HCT116 (cell line): ENCODE results near the gene FAM114A1. TPM values are rescaled to one million over a fixed set of nuclear protein-coding genes. Genes with fewer than 3 reads are reported as not detected.

Experiments
- ATAC-seq: fragments of 200-7000 bp; cut with Tn5 transposase; 2 replicates; pipeline ENCODE4 v1.9.1; 2020; ENCODE audit warnings: mild to moderate bottlenecking, moderate library complexity
- BruUV-seq: library from RNA; stranded (reverse); fragments of 400-500 nt; replicated peaks from 2 replicates; lab custom pipeline; 2021; lab: Mats Ljungman, UMichigan
- CTCF ChIA-PET: fragments of 300-600 bp; sonication (Branson Sonifier 250); formaldehyde crosslinking; loops from one replicate; lab custom pipeline; 2021; ENCODE audit warnings: antibody characterized with exemption; lab: Charles Lee
- POLR2A ChIA-PET: fragments of 300-600, 350-600 bp; sonication (Branson Sonifier 250); formaldehyde crosslinking; loops from one replicate; lab custom pipeline; 2021; ENCODE audit warnings: antibody characterized with exemption; lab: Charles Lee
- RAD21 ChIA-PET, 2 experiments: fragments of 300-600 bp; sonication (Branson Sonifier 250); formaldehyde crosslinking; loops; one replicate each; lab custom pipeline; 2023; ENCODE audit warnings: low total read pairs in 2 of 2; ENCODE audit not compliant: uncharacterized antibody in 2 of 2, unreplicated experiment in 2 of 2, low non-redundant PET in 1 of 2; lab: Charles Lee
- DNase-seq: peaks from one replicate; pipeline ENCODE4 v3.0.0-alpha.2; 2010; ENCODE audit warnings: low read depth, low spot score
- H2AFZ ChIP-seq: fragments of 200-600 bp; shearing (Covaris generic), sonication (generic); 2 replicates; pipeline ENCODE4 v1.6.1; 2017; ENCODE audit warnings: low read depth, mixed run types, mixed read lengths, antibody characterized with exemption, low read length; ENCODE audit not compliant: poor library complexity, severe bottlenecking
- H3K27ac ChIP-seq: 2 replicates; pipeline ENCODE4 v1.5.1; 2012; ENCODE audit warnings: low read depth, low read length
- H3K27me3 ChIP-seq: fragments of 200-600 bp; sonication (generic); 2 replicates; pipeline ENCODE4 v1.6.1; 2016; ENCODE audit warnings: mixed run types, low read length, mixed read lengths; ENCODE audit not compliant: insufficient read depth
- H3K36me3 ChIP-seq, 2 experiments: fragments of 200-500 bp in 1 of 2; fragments of 200-600 bp in 1 of 2; sonication (Bioruptor generic) in 1 of 2; sonication (generic) in 1 of 2; 2 replicates each; pipeline versions ENCODE4 v1.5.1 to v1.6.1; 2014 to 2016; ENCODE audit warnings: low read length in 2 of 2, inconsistent platforms in 1 of 2, mixed read lengths in 1 of 2, mixed run types in 1 of 2; ENCODE audit not compliant: insufficient read depth in 2 of 2, control insufficient read depth in 1 of 2
- H3K4me1 ChIP-seq, 2 experiments: fragments of 200-600 bp in 1 of 2; sonication (generic) in 1 of 2; 2 replicates each; pipeline versions ENCODE4 v1.5.1 to v1.6.1; 2012 to 2017; ENCODE audit warnings: low read length in 2 of 2, inconsistent platforms in 1 of 2, mild to moderate bottlenecking in 1 of 2, mixed read lengths in 1 of 2, mixed run types in 1 of 2, moderate library complexity in 1 of 2; ENCODE audit not compliant: insufficient read depth in 2 of 2, control insufficient read depth in 1 of 2
- H3K4me2 ChIP-seq: fragments of 200-600 bp; sonication (generic); 2 replicates; pipeline ENCODE4 v1.6.1; 2017; ENCODE audit warnings: mixed run types, low read length, mixed read lengths
- H3K4me3 ChIP-seq, 2 experiments: fragments of 200-600 bp in 1 of 2; sonication (generic) in 1 of 2; replicated peaks in 1 of 2; 2 replicates each; pipeline ENCODE4 v1.5.1; 2011 to 2016; ENCODE audit warnings: low read length in 2 of 2, control low read depth in 1 of 2, low read depth in 1 of 2, mild to moderate bottlenecking in 1 of 2, mixed read lengths in 1 of 2, mixed run types in 1 of 2
- H3K79me2 ChIP-seq: fragments of 200-600 bp; sonication (generic); 2 replicates; pipeline ENCODE4 v1.6.1; 2017; ENCODE audit warnings: mild to moderate bottlenecking, mixed run types, low read length, moderate library complexity, mixed read lengths; ENCODE audit not compliant: insufficient read depth
- H3K9ac ChIP-seq: fragments of 200-600 bp; sonication (generic); 2 replicates; pipeline ENCODE4 v1.6.1; 2016; ENCODE audit warnings: low read length, mixed read lengths
- H3K9me2 ChIP-seq: fragments of 200-600 bp; sonication (generic), shearing (Covaris generic); 2 replicates; pipeline ENCODE4 v1.6.1; 2017; ENCODE audit warnings: mixed run types, mild to moderate bottlenecking, moderate library complexity; ENCODE audit not compliant: insufficient read depth
- H3K9me3 ChIP-seq, 2 experiments: fragments of 200-500 bp in 1 of 2; fragments of 200-600 bp in 1 of 2; sonication (Bioruptor generic) in 1 of 2; sonication (generic) in 1 of 2; 2 replicates each; pipeline ENCODE4 v1.6.1; 2014 to 2017; ENCODE audit warnings: low read length in 2 of 2, mixed read lengths in 2 of 2, inconsistent platforms in 1 of 2, low read depth in 1 of 2, mild to moderate bottlenecking in 1 of 2, mixed run types in 1 of 2, moderate library complexity in 1 of 2; ENCODE audit not compliant: control insufficient read depth in 1 of 2, insufficient read depth in 1 of 2
- H4K20me1 ChIP-seq: fragments of 200-600 bp; sonication (generic), shearing (Covaris generic); 2 replicates; pipeline ENCODE4 v1.6.1; 2017; ENCODE audit warnings: mixed run types, mild to moderate bottlenecking, moderate library complexity; ENCODE audit not compliant: insufficient read depth
- ATF3 ChIP-seq: IDR thresholded peaks from 2 replicates; pipeline ENCODE4 v1.6.1; 2012
- CTCF ChIP-seq, 3 experiments: fragments of 200-600 bp in 1 of 3; sonication (generic) in 1 of 3; IDR thresholded peaks in 2 of 3; conservative IDR thresholded peaks in 1 of 3; 2 replicates each; pipeline ENCODE4 v1.5.1; 2012 to 2017; ENCODE audit warnings: low read depth in 2 of 3, low read length in 2 of 3, antibody characterized with exemption in 1 of 3, borderline replicate concordance in 1 of 3, control low read depth in 1 of 3, mild to moderate bottlenecking in 1 of 3, mixed read lengths in 1 of 3, mixed run types in 1 of 3, moderate library complexity in 1 of 3; ENCODE audit not compliant: insufficient read depth in 1 of 3
- FOSL1 ChIP-seq: IDR thresholded peaks from 2 replicates; pipeline ENCODE4 v1.6.1; 2012; ENCODE audit warnings: low read depth
- MAX ChIP-seq: IDR thresholded peaks from 2 replicates; pipeline ENCODE4 v1.6.1; 2012
- POLR2AphosphoS5 ChIP-seq: IDR thresholded peaks from 2 replicates; pipeline ENCODE4 v1.6.1; 2011; ENCODE audit warnings: mild to moderate bottlenecking, low read depth, low read length, moderate library complexity
- REST ChIP-seq: IDR thresholded peaks from 2 replicates; pipeline ENCODE4 v1.6.1; 2012; ENCODE audit warnings: low read depth
- SIN3A ChIP-seq: IDR thresholded peaks from 2 replicates; pipeline ENCODE4 v1.6.1; 2012; ENCODE audit warnings: low read depth
- SP1 ChIP-seq: IDR thresholded peaks from 2 replicates; pipeline ENCODE4 v1.6.1; 2012; ENCODE audit warnings: low read depth
- TCF7L2 ChIP-seq: IDR thresholded peaks from 2 replicates; pipeline ENCODE4 v1.7.0; 2011; ENCODE audit warnings: borderline replicate concordance, inconsistent platforms; ENCODE audit not compliant: insufficient read depth, insufficient read length; ENCODE audit errors: extremely low read depth
- ZBTB33 ChIP-seq: IDR thresholded peaks from 2 replicates; pipeline ENCODE4 v1.6.1; 2011; ENCODE audit warnings: mild to moderate bottlenecking, low read length, moderate library complexity; ENCODE audit not compliant: insufficient replicate concordance; ENCODE audit errors: extremely low read depth
- intact Hi-C: fragments of 100-400 bp; cut with micrococcal nuclease; formaldehyde crosslinking; loops from 2 replicates; pipeline ENCODE4 v1.10.0; 2022
- total RNA-seq: library from RNA; stranded (reverse); gene quantifications from one replicate; pipeline ENCODE4 v1.2.1, GENCODE V29; 2021; ENCODE audit not compliant: unreplicated experiment

FAM114A1 gene
- total RNA-seq, 1 experiment from 2014 or later: 35.6 TPM

GRCh38 chr4:38920186-38920585 is 52.6 kb downstream of the FAM114A1 start:
- no TSS peak for BruUV-seq
- peaks cover 7 to 8% of the 10 kb centered on the region in 2 experiments; a peak in 2 of 4 replicates for H3K36me3 ChIP-seq
- no peak overlapping the region for H2AFZ ChIP-seq
- no peak overlapping the region for H3K4me3 ChIP-seq
- intact Hi-C loops: no loop called here
- no peaks in the 10 kb centered on the region for H3K27me3 ChIP-seq
- ChIA-PET POLR2A (no interaction called here), RAD21 (no interaction called here), CTCF (no interaction called here)
- no peak overlapping the region for H3K27ac ChIP-seq
- H3K4me2 ChIP-seq: no peak overlapping the region
- H3K4me1 ChIP-seq: no peaks in the 10 kb centered on the region
- no peaks in the 10 kb centered on the region for H3K9me2 ChIP-seq
- no peak for TF ChIP-seq ATF3
- no peak for TF ChIP-seq SIN3A
- TF ChIP-seq TCF7L2: no peak
- TF ChIP-seq FOSL1: no peak
- no peak for TF ChIP-seq POLR2AphosphoS5
- TF ChIP-seq SP1: no peak
- no peak for TF ChIP-seq CTCF (IDR thresholded peaks at IDR 0.05 in 2 of 3, conservative IDR thresholded peaks at IDR 0.05 in 1 of 3; ENCODE audit: borderline replicate concordance in 1 of 3, insufficient read depth in 1 of 3, low read depth in 2 of 3, low read length in 2 of 3)
- no peak for TF ChIP-seq REST
- TF ChIP-seq MAX: no peak
- no peak for TF ChIP-seq ZBTB33
- no peak overlapping the region for H3K9ac ChIP-seq
- DNase-seq (no peak), ATAC-seq (no peak)
- no peaks in the 10 kb centered on the region for H3K9me3 ChIP-seq
- H3K79me2 ChIP-seq: no peaks in the 10 kb centered on the region
- no peaks in the 10 kb centered on the region for H4K20me1 ChIP-seq
